OCI-LY3 (cell line): Measurements from ENCODE around the gene LY9.

Experiments used
- H2AFZ ChIP-seq: fragments of 200-600, 300-600 bp; shearing (Covaris generic); 2 replicates; pipeline ENCODE4 v1.6.0; 2014; ENCODE audit warnings: antibody characterized with exemption, low read depth, low read length
- H3K27ac ChIP-seq: fragments of 200-600, 300-600 bp; sonication (generic); 2 replicates; pipeline ENCODE4 v1.5.1; 2014; ENCODE audit warnings: mild to moderate bottlenecking, low read length, moderate library complexity, mixed read lengths
- H3K27me3 ChIP-seq: fragments of 200-600, 300-600 bp; sonication (generic); 2 replicates; pipeline ENCODE4 v1.6.1; 2014; ENCODE audit warnings: low read depth, low read length, mixed read lengths
- H3K36me3 ChIP-seq: fragments of 200-600, 300-600 bp; sonication (generic); replicated peaks from 2 replicates; pipeline ENCODE3; 2014; ENCODE audit warnings: low read depth, low read length, mixed read lengths
- H3K4me1 ChIP-seq: fragments of 300-600, 200-600 bp; sonication (generic); 2 replicates; pipeline ENCODE4 v1.6.1; 2014; ENCODE audit warnings: low read length, mixed read lengths
- H3K4me2 ChIP-seq: fragments of 200-600, 300-600 bp; sonication (generic); 2 replicates; pipeline ENCODE4 v1.6.1; 2014; ENCODE audit warnings: low read length, mixed read lengths
- H3K4me3 ChIP-seq: fragments of 300-600, 200-600 bp; sonication (generic); 2 replicates; pipeline ENCODE4 v1.5.1; 2014; ENCODE audit warnings: antibody characterized with exemption, mild to moderate bottlenecking, low read length, moderate library complexity
- H3K79me2 ChIP-seq: fragments of 300-600, 200-600 bp; shearing (Covaris generic); 2 replicates; pipeline ENCODE4 v1.6.1; 2014; ENCODE audit warnings: mild to moderate bottlenecking, low read length, mixed read lengths
- H3K9ac ChIP-seq: fragments of 300-600, 200-600 bp; shearing (Covaris generic); 2 replicates; pipeline ENCODE4 v1.6.0; 2014; ENCODE audit warnings: mild to moderate bottlenecking, low read length, moderate library complexity
- H3K9me3 ChIP-seq: fragments of 200-600, 300-600 bp; shearing (Covaris generic); 2 replicates; pipeline ENCODE4 v1.6.1; 2014; ENCODE audit warnings: low read length, mixed read lengths; ENCODE audit not compliant: insufficient read depth
- H4K20me1 ChIP-seq: fragments of 200-600, 300-600 bp; sonication (generic); 2 replicates; pipeline ENCODE4 v1.6.1; 2016; ENCODE audit warnings: low read length, mixed read lengths; ENCODE audit not compliant: insufficient read depth
- EZH2phosphoT487 ChIP-seq: fragments of 200-600 bp; shearing (Covaris generic); IDR thresholded peaks from 2 replicates; pipeline ENCODE4 v1.6.1; 2018; ENCODE audit warnings: antibody characterized with exemption, mixed run types, low read depth
- TF ChIP-seq, protein P1 (sequence below): fragments of 200-600, 300-600 bp; sonication (generic); IDR thresholded peaks from 2 replicates; pipeline ENCODE4 v1.5.1; 2014; ENCODE audit warnings: antibody characterized with exemption, low read length, low read depth

The LY9 gene

DNA sequence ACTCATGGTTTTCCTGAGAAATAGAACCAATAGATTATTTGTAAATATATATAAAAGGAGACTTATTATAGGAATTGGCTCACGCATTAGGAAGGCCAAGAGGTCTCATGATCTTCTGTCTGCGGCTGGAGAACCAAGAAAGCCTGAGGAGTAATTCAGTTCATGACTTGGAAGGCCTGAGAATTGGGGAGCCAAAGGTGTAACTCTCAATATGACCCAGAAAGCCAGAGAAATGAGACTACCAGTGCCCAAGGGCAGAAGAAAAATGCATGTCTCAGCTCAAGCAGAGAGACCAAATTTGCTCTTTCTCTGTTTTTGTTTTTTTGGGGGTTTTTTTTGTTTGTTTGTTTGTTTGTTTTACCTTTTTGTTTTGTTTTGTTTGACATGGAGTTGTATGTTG, 37.5 kb upstream of the LY9 start:
- no peak overlapping the region for H3K4me3 ChIP-seq

DNA sequence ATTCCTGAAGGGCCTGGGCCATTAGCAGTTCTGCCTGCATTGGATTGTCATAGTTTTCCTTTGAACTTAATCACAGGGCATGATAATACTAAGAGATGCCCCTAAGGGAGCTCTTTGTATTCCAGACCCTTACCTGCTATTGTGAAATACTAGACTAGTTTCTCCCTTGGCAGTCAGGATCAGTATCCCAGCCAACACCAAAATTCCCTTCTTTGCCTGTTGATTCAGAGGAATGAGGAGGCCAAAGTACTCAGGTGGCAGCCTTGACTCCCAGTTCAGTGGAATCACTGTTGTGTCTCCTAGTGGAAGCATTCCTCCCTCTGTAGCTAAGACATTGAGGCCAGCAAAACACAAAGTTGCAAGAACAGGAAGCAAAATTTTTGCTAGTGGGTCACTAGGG, 36.2 kb upstream of the LY9 start:
- no peaks in the 10 kb centered on the region for H3K4me1 ChIP-seq

More for the DNA sequence above, 37.5 kb upstream of the LY9 start:
- Histone ChIP-seq H3K4me1 (no peaks in the 10 kb centered on the region), H3K36me3 (peaks cover 5% of the 10 kb centered on the region), H4K20me1 (no peaks in the 10 kb centered on the region), H3K27me3 (no peaks in the 10 kb centered on the region), H3K4me2 (no peak overlapping the region), H3K9ac (no peak overlapping the region), H3K79me2 (no peaks in the 10 kb centered on the region), H3K27ac (no peak overlapping the region), H2AFZ (no peak overlapping the region), H3K9me3 (no peaks in the 10 kb centered on the region)
- TF ChIP-seq EZH2phosphoT487: no peak
- TF ChIP-seq, protein P1, sequence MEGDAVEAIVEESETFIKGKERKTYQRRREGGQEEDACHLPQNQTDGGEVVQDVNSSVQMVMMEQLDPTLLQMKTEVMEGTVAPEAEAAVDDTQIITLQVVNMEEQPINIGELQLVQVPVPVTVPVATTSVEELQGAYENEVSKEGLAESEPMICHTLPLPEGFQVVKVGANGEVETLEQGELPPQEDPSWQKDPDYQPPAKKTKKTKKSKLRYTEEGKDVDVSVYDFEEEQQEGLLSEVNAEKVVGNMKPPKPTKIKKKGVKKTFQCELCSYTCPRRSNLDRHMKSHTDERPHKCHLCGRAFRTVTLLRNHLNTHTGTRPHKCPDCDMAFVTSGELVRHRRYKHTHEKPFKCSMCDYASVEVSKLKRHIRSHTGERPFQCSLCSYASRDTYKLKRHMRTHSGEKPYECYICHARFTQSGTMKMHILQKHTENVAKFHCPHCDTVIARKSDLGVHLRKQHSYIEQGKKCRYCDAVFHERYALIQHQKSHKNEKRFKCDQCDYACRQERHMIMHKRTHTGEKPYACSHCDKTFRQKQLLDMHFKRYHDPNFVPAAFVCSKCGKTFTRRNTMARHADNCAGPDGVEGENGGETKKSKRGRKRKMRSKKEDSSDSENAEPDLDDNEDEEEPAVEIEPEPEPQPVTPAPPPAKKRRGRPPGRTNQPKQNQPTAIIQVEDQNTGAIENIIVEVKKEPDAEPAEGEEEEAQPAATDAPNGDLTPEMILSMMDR: no peak

DNA sequence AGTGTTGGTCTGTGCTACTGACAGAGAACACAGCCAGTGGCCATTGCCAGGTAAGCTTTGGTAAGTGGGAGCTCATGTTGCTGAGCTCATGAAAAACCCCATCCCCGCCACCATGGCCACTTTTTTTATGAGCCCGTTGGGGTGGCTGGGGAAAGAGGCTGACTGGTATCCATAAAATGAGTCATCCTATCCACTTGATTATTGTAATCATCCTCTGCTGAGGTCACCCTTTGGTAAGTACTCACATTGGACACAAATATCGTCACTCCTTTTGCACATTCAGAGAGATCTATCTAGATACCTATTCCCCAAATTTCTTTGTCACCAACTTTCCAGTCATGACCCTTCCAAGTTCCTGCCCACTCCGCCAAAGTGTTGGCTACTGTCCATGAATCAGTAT, 34.9 kb upstream of the LY9 start:
- H3K79me2 ChIP-seq: no peaks in the 10 kb centered on the region
- H2AFZ ChIP-seq: no peak overlapping the region
- H3K27ac ChIP-seq: no peak overlapping the region
- no peak overlapping the region for H3K4me3 ChIP-seq
- H3K4me2 ChIP-seq: no peak overlapping the region
- no peaks in the 10 kb centered on the region for H3K27me3 ChIP-seq
- H3K9ac ChIP-seq: no peak overlapping the region
- no peaks in the 10 kb centered on the region for H4K20me1 ChIP-seq
- TF ChIP-seq, protein P1: no peak
- TF ChIP-seq EZH2phosphoT487: no peak
- no peaks in the 10 kb centered on the region for H3K9me3 ChIP-seq
- no peaks in the 10 kb centered on the region for H3K4me1 ChIP-seq
- H3K36me3 ChIP-seq: no peaks in the 10 kb centered on the region

More for the DNA sequence above, 36.2 kb upstream of the LY9 start:
- no peak overlapping the region for H3K4me3 ChIP-seq
- H3K36me3 ChIP-seq: no peaks in the 10 kb centered on the region
- TF ChIP-seq, protein P1: no peak
- TF ChIP-seq EZH2phosphoT487: no peak
- no peak overlapping the region for H3K4me2 ChIP-seq
- H3K9me3 ChIP-seq: no peaks in the 10 kb centered on the region
- no peak overlapping the region for H3K27ac ChIP-seq
- no peak overlapping the region for H3K9ac ChIP-seq
- H3K27me3 ChIP-seq: no peaks in the 10 kb centered on the region
- no peaks in the 10 kb centered on the region for H4K20me1 ChIP-seq
- H2AFZ ChIP-seq: no peak overlapping the region
- H3K79me2 ChIP-seq: no peaks in the 10 kb centered on the region

DNA sequence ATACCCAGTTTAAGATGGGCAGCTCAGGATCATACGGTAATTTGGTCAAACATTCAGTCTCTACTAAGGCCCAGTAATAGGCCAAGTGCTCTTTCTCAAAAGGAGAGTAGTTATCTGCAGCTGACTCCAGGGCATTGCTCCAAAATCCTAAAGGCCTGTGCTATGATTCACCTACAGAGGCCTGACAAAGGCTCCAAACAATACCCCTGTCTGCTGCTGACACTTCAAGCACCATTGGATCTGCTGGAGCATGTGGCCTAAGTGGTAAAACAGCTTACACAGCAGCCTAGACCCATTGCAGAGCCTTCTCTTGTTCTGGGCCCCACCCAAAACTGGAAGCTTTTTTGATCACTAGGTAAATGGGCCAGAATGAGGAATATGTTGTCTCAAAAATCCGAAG, 34.1 kb upstream of the LY9 start:
- Histone ChIP-seq H3K4me1 (peaks cover 7% of the 10 kb centered on the region), H3K9ac (no peak overlapping the region), H3K79me2 (no peaks in the 10 kb centered on the region), H3K36me3 (no peaks in the 10 kb centered on the region), H3K27ac (no peak overlapping the region), H4K20me1 (no peaks in the 10 kb centered on the region), H3K9me3 (no peaks in the 10 kb centered on the region), H3K4me3 (no peak overlapping the region), H2AFZ (no peak overlapping the region), H3K27me3 (no peaks in the 10 kb centered on the region), H3K4me2 (no peak overlapping the region)
- no peak for TF ChIP-seq EZH2phosphoT487

DNA sequence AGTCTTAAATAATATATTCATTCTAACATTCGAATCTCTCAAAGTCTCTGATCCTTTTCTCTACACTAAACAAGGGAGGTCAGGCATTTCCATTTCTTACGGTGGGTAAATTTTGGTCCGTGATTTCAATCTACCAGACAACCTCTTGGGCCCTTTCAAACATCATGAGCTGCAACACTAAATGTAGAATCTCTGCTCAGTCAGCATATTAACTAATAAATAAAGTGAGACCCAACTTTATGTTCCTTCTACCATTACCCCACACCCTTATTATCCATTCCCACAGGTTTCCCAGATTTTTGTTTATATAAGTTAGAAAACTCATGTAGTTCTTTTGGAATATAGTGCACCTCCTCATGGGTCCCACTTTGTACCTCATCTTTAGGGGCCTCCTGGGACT, 32.0 kb upstream of the LY9 start:
- Histone ChIP-seq H3K36me3 (no peaks in the 10 kb centered on the region), H3K4me3 (no peak overlapping the region), H4K20me1 (no peaks in the 10 kb centered on the region), H3K9ac (no peak overlapping the region), H3K4me2 (no peak overlapping the region), H3K27ac (no peak overlapping the region), H2AFZ (no peak overlapping the region), H3K27me3 (no peaks in the 10 kb centered on the region), H3K79me2 (no peaks in the 10 kb centered on the region), H3K9me3 (no peaks in the 10 kb centered on the region), H3K4me1 (peaks cover 21% of the 10 kb centered on the region)
- TF ChIP-seq, protein P1: no peak
- TF ChIP-seq EZH2phosphoT487: no peak
